HG02840 (cell line): ENCODE measurements around the gene CAPZA1.
"Not testable (repeated sequence)": the region's sequence is repeated elsewhere in the genome, so short reads cannot be mapped to it uniquely, and the experiment has no call there.

Experiments
- ATAC-seq: cut with Tn5 transposase; IDR thresholded peaks from one replicate; pipeline ENCODE4 v1.9.1; 2021; ENCODE audit warnings: mild to moderate bottlenecking, moderate library complexity, moderate number of reproducible peaks; ENCODE audit not compliant: unreplicated experiment, low FRiP score

Gene CAPZA1

DNA sequence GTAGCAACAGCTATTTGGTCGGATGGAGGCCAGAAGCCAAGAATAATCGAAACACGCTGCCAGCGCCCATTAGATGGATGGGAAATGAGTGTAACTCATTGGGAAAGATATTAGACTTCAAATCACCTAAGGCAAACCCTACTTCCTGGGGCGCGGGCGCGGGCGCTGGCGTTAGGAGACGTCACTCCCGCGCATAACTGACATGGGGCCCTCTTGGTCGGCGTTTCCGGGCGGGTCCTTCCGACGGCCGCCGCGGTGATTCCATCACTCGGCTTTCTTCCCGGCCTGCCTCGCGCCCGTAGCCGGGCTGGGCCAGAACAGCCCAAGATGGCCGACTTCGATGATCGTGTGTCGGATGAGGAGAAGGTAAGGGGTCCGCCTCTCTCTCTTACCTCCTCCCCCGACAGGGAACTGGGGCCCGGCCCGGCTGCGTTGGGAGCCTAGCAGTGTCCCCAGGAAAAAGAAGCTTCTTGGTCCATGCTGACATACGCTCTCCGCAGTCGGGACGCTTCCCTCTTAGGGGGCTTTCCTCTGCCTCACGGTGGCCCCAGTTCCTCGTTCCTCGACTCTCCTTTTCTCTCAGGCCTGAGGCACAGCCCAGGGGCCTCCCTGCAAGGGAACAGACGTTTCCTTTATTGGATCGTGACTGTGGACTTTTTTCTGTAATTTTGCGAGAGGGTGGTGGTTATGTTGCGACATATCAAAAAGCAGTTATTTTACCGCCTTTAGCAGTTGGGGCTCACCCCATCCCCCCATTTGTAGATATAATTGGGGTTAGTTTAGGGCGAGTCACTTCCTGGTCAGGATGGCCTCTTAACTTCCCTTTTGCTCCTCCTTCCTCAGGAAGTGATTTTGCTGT is at the start of gene CAPZA1:
TSS of gene CAPZA1 (plus strand) at position 315 of the 859 bp plus-strand sequence. CDS start at position 328, 13 bp downstream.
- peak; percentile 85 for ATAC-seq

- no peak for ATAC-seq
Observed at GRCh38 chr1:112575154-112575804, 44.4 kb upstream of the CAPZA1 start.

- ATAC-seq = no peak
Observed at GRCh38 chr1:112576240-112576639, 43.4 kb upstream of the CAPZA1 start.

DNA sequence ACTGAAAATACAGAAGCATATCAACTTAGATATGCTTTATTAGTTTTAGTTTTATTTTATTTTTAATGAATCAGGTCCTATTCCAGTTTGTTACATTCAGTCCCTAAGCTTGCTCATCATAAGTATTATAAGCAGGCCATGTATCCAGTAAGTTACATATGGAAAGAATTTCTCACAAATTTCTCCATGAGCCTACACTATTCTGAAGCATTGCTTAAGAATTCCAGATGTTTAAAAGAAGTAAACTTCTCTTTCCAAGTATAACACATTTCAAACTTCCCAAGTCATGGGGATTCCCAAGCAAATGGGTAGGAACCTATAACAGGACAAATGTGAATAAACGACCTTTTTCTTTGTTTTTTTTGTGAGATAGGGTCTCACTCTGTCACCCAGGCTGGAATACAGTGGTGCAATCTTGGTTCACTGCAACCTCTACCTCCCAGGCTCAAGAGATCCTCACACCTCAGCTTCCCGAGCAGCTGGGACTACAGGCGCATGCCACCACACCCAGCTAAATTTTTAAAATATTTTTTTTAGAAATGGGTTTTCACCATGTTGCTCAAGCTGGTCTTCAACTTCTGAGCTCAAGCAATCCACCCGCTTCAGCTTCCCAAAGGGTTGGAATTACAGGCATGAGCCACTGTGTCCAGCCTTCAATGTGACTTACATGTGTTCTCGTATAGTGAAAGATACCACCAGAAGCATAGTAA is 39.7 kb upstream of the CAPZA1 start:
- no peak for ATAC-seq

DNA sequence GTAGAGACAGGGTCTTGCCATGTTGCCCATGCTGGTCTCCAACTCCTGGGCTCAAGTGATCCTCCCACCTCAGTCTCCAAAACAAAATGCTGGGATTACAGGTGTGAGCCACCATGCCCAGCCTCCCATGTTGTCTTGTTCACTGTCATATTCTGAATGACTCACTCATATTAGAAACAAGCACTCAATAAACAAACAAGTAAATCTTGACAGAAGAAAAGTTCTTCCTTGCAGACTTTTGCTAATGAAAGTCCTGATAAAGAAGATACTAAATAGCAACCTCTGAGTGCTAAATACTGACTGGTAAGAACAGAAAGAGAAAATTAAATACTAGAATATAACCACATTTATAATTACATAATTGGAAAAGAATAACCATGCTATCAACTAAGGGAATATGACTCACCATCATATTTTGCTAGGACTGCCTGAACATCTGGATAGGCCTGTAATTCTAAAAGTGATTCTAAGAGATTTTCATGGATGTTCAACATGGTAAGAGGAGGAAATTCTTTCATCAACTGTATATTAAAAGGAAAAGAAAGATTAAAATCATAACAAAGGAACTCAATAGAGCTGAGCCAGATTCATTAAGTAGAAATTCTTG is 37.9 kb upstream of the CAPZA1 start:
- no peak for ATAC-seq

DNA sequence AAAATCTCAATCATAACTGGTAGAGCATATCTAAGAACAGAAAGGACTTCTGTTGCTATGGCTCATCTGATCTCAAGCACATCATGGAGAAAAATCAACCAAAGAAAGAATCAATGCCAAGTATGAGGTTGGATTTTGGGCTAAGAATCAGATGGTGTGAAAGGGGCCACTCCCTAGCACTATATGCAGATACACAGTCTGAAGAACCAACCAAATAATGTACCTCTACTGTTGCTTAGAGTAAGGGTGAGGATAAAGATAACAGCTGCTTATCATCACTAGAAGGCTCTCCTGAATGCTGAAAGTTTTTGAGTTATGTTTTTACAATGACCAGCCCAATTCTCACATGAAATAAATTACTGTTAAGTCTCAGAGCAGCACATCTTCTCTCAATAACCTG is 36.3 kb upstream of the CAPZA1 start:
- ATAC-seq = no peak

DNA sequence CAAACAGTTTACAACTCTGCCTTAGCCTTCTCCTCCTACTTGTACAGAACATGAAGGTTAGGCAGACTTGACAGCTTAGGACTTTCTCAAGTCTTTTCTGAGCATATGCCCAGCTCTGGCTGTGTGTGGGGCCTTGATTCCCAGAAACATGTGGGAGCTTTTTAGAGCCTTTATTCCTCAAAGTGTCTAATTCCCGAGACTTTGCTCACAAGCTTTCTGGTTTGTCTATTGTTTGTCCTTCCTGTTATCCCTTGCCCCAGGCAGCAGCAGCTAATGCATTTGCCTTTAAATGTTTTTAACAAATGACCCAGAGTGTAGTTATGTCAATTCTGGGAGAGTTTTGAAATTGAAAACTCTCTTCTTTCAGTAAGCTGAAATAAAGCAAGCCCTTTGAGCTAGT is 29.9 kb upstream of the CAPZA1 start:
- ATAC-seq = no peak

GRCh38 chr1:112594208-112594876 is 25.3 kb upstream of the CAPZA1 start:
- no peak for ATAC-seq

DNA sequence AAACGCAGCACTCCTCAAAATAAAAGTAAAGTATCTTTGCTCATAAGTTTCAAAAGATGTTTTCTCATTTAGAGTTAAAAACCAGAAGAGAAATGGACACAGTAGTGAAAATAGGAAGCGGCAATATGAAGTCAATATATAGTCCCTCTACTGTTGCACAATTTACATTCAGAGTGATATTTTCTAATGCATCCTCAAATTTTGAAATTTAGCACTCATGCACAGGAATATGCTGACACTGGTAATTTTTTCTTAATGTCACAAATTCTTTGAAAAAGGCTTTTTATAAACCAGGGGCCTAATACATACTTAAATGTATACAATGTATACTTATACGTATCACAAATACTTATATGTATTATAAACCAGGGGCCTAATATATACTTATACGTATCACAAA is 20.2 kb upstream of the CAPZA1 start:
- no peak for ATAC-seq

GRCh38 chr1:112603012-112603411 is 16.6 kb upstream of the CAPZA1 start:
- ATAC-seq = no peak

- ATAC-seq = no peak
Observed at GRCh38 chr1:112603541-112603940, 16.1 kb upstream of the CAPZA1 start.

DNA sequence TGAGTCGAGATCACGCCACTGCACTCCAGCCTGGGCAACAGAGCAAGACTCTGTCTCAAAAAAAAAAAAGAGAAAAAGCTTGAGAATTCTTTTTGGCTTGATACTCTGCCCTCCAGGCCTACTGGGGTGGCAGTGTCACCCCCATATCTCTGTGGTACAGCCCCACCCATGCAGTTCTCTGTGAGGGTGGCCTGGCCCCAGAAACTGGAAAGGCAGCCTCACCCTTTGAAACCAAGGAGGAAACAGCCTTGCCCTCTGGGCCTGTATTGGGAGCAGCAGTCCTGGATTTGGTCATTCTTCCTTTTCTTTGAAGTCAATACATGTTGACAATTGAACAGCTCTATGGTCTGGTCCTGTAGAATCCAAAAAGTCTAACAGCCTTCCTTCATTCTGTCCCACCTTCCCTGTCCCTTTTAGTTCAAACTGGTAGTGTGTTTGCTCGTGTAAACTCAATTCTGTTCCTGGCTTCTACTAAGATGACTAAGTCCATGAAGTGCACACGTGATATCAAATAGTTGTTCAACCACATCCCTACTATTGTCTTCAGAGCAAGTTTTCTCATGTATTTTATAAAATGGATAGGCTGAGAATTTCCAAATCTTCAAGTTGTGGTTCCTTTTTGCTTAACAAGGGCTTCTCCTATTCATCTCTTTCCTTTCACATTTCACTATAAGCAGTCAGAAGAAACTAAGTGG is 13.9 kb upstream of the CAPZA1 start:
- ATAC-seq = no peak

DNA sequence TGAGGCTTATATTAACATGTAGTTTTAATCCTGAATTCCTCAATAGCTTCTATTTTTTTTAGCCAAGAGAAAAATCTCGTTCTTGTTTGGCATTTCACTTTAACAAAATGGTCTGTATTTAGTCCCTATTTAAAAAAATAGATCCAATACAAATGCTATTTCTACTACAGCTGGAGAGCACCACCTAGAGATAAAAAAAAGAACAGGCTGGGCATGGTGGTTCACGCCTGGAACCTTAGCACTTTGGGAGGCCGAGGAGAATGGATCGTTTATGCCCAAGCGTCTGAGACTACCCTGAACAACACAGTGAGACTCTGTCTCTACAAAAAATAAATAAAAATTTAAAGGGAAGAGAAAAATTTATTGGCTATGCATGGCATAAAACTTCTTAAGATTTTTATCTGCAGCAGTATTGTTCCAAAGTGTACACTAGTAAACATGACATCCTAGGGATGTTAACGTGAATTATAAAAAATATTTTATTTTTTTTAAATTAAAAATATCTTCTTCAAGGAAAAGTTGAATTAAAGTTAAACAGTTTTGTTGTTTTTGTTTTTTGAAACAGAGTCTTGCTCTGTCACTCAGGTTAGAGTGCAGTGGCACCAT is 5.1 kb upstream of the CAPZA1 start:
- no peak for ATAC-seq

- ATAC-seq = no peak
Observed at GRCh38 chr1:112618114-112618720, 1.4 kb upstream of the CAPZA1 start.

- ATAC-seq = peak; percentile 13
Observed at GRCh38 chr1:112618721-112619517, 713 bp upstream of the CAPZA1 start, which contains the start of gene ST7L. ST7L (minus strand) TSS chr1:112619141; CDS start chr1:112619113, 28 bp downstream.

GRCh38 chr1:112620377-112620695 is 704 bp downstream of the CAPZA1 start:
- no peak for ATAC-seq

DNA sequence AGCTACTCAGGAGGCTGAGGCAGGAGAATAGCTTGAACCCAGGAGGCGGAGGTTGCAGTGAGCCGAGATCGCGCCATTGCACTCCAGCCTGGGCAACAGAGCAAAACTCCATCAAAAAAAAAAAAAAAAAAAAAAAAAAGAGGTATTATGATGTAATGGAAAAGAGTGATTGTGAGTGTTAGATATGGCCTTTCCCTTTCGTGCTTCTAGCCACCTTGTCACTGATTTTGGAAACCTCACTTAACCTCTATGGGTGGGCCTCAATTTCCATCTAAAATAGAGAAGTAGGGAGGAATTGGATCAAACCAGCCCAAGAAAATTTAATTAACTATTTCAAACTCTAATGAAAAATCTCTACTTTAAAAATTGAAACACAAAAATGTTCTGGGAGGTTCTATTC is 4.9 kb downstream of the CAPZA1 start:
- not testable (repeated sequence) for ATAC-seq

DNA sequence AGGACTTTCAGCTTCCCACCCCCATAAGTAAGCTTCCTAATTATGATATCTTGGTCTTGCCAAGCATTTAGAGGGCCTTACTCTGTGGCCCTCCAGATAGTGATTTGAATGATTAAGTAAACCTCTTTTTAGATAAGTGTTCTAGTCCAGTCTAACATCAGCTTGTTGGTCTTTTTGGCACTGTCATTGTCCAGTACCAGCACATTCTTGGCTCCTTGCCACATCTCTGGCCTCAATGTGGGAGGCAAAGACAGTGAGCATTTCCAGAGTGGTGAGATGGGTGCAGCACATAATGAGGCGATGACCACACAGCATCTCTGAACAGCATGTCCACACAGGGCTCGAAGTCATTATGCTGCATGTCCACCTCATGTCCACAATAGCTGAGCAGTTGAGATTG is 6.1 kb downstream of the CAPZA1 start:
- ATAC-seq = no peak
